HepG2 (cell line): Measurements from ENCODE around the gene RPL11. TPM values are rescaled to one million over a fixed set of nuclear protein-coding genes. Genes with fewer than 3 reads are reported as not detected.

ENCODE experiments used
- ATAC-seq: fragments of 200-7000 bp; cut with Tn5 transposase; 3 replicates; pipeline ENCODE4 v1.9.1; 2020; ENCODE audit warnings: mild to moderate bottlenecking, moderate library complexity
- BruUV-seq: library from RNA; stranded (reverse); fragments of 400-500 nt; replicated peaks from 2 replicates; lab custom pipeline; 2021; lab: Mats Ljungman, UMichigan
- CTCF ChIA-PET: fragments of 300-600 bp; formaldehyde crosslinking; extraction: SDS; loops from one replicate; lab custom pipeline; 2021; ENCODE audit warnings: low total read pairs, inconsistent platforms, low intra/inter-chr PET ratio; lab: Yijun Ruan, JAX
- POLR2A ChIA-PET: fragments of 350-600 bp; sonication (Branson Sonifier 250); formaldehyde crosslinking; loops from one replicate; lab custom pipeline; 2020; ENCODE audit warnings: antibody characterized with exemption, inconsistent platforms; lab: Yijun Ruan, JAX
- DNase-seq: peaks from one replicate; pipeline ENCODE4 v3.0.0-alpha.2; 2015; ENCODE audit warnings: low spot score
- FAIRE-seq: peaks from 3 replicates; lab custom pipeline; 2011; peaks lifted over from hg19 to GRCh38; lab: Jason Lieb, UNC
- H2AFZ ChIP-seq: one replicate; pipeline ENCODE4 v1.6.1; 2011; ENCODE audit warnings: low read length, inconsistent platforms
- H3K27ac ChIP-seq: fragments of 300-600 bp; 3 replicates; pipeline ENCODE4 v1.8.0; 2011; ENCODE audit warnings: mixed run types, mild to moderate bottlenecking, mixed read lengths, low read length, inconsistent platforms; ENCODE audit not compliant: insufficient read depth; ENCODE audit errors: extremely low read length
- H3K27me3 ChIP-seq, 2 experiments: fragments of 200-600 bp in 1 of 2; 2 replicates in 1 of 2; 3 replicates in 1 of 2; pipeline versions ENCODE4 v1.6.0 to v1.8.0; 2011; ENCODE audit warnings: low read length in 2 of 2, mild to moderate bottlenecking in 2 of 2, moderate library complexity in 2 of 2, inconsistent platforms in 1 of 2; ENCODE audit not compliant: insufficient read depth in 2 of 2, control insufficient read depth in 1 of 2
- H3K36me3 ChIP-seq, 2 experiments: fragments of 200-600 bp in 1 of 2; replicated peaks in 1 of 2; 2 replicates in 1 of 2; 3 replicates in 1 of 2; pipeline versions ENCODE4 v1.5.1 to v1.8.0; 2011; ENCODE audit warnings: low read length in 2 of 2, inconsistent platforms in 1 of 2; ENCODE audit not compliant: insufficient read depth in 2 of 2, control insufficient read depth in 1 of 2
- H3K4me1 ChIP-seq: 2 replicates; pipeline ENCODE4 v1.5.1; 2012; ENCODE audit warnings: low read length, inconsistent platforms; ENCODE audit not compliant: insufficient read depth
- H3K4me2 ChIP-seq: 2 replicates; pipeline ENCODE4 v1.6.0; 2011; ENCODE audit warnings: low read depth, low read length, inconsistent platforms
- H3K4me3 ChIP-seq, 3 experiments: fragments of 200-600 bp in 1 of 3; sonication (generic), shearing (Covaris generic) in 1 of 3; replicated peaks in 1 of 3; 2 replicates each; pipeline ENCODE4 v1.5.1; 2011 to 2016; ENCODE audit warnings: low read length in 3 of 3, inconsistent platforms in 2 of 3, low read depth in 2 of 3, mild to moderate bottlenecking in 2 of 3, control low read depth in 1 of 3, mixed read lengths in 1 of 3; ENCODE audit not compliant: insufficient read depth in 1 of 3
- H3K79me2 ChIP-seq: one replicate; pipeline ENCODE4 v1.6.1; 2011; ENCODE audit warnings: low read length, inconsistent platforms; ENCODE audit not compliant: insufficient read depth
- H3K9ac ChIP-seq: 2 replicates; pipeline ENCODE4 v1.6.0; 2011; ENCODE audit warnings: mild to moderate bottlenecking, low read depth, low read length, inconsistent platforms; ENCODE audit not compliant: insufficient read depth
- H3K9me3 ChIP-seq: 2 replicates; pipeline ENCODE4 v1.5.1; 2012; ENCODE audit warnings: mild to moderate bottlenecking, low read length
- H4K20me1 ChIP-seq: 2 replicates; pipeline ENCODE4 v1.6.0; 2011; ENCODE audit warnings: inconsistent platforms, mild to moderate bottlenecking, low read length, moderate library complexity; ENCODE audit not compliant: insufficient read depth
- DNMT3B ChIP-seq: conservative IDR thresholded peaks from 2 replicates; pipeline ENCODE4 v1.6.1; 2016; ENCODE audit warnings: missing biosample characterization, control low read depth
- DPF2 ChIP-seq: sonication (generic); formaldehyde crosslinking; IDR thresholded peaks from 2 replicates; pipeline ENCODE4 v1.4.0; 2020; ENCODE audit warnings: mild to moderate bottlenecking, low read depth, missing genetic modification reagents, borderline replicate concordance
- ERF ChIP-seq: IDR thresholded peaks from 2 replicates; pipeline ENCODE4 v1.6.1; 2018; ENCODE audit warnings: missing biosample characterization, missing genetic modification reagents
- HDAC6 ChIP-seq: fragments of 200-600 bp; sonication (generic); IDR thresholded peaks from 2 replicates; pipeline ENCODE4 v1.7.0; 2017; ENCODE audit warnings: mild to moderate bottlenecking, antibody characterized with exemption, low read length, low read depth
- IRX3 ChIP-seq: sonication (generic); formaldehyde crosslinking; IDR thresholded peaks from 2 replicates; pipeline ENCODE4 v1.8.1; 2023; ENCODE audit warnings: mild to moderate bottlenecking, low read depth, missing genetic modification reagents, borderline replicate concordance
- MATR3 ChIP-seq: sonication (generic); formaldehyde crosslinking; IDR thresholded peaks from 2 replicates; pipeline ENCODE4 v1.4.0; 2020; ENCODE audit warnings: missing genetic modification reagents
- MIER3 ChIP-seq: IDR thresholded peaks from 2 replicates; pipeline ENCODE4 v1.6.1; 2016; ENCODE audit warnings: missing compliant biosample characterization, borderline replicate concordance
- REPIN1 ChIP-seq: sonication (generic); formaldehyde crosslinking; IDR thresholded peaks from 2 replicates; pipeline ENCODE4 v1.8.0; 2022; ENCODE audit warnings: missing genetic modification reagents, low read depth, mild to moderate bottlenecking, borderline replicate concordance
- RXRA ChIP-seq: sonication (generic); formaldehyde crosslinking; IDR thresholded peaks from 2 replicates; pipeline ENCODE4 v1.5.1; 2020; ENCODE audit warnings: missing genetic modification reagents
- SOX5 ChIP-seq: IDR thresholded peaks from 2 replicates; pipeline ENCODE4 v1.6.1; 2016; ENCODE audit warnings: borderline replicate concordance
- TBP ChIP-seq: sonication (generic); formaldehyde crosslinking; IDR thresholded peaks from 2 replicates; pipeline ENCODE4 v1.5.0; 2020; ENCODE audit warnings: missing genetic modification reagents
- ZNF101 ChIP-seq: sonication (generic); formaldehyde crosslinking; IDR thresholded peaks from 2 replicates; pipeline ENCODE4 v1.4.0; 2020; ENCODE audit warnings: mild to moderate bottlenecking, low read depth, missing genetic modification reagents, borderline replicate concordance
- ZNF773 ChIP-seq: sonication (generic); formaldehyde crosslinking; IDR thresholded peaks from 2 replicates; pipeline ENCODE4 v1.4.0; 2020; ENCODE audit warnings: missing genetic modification reagents, borderline replicate concordance
- ZNF788 ChIP-seq: sonication (generic); formaldehyde crosslinking; IDR thresholded peaks from 2 replicates; pipeline ENCODE4 v1.5.0; 2020; ENCODE audit warnings: mild to moderate bottlenecking, missing genetic modification reagents, borderline replicate concordance
- WGBS: methylation state at CpG from one replicate; pipeline ENCODE4 v1.1.6; 2017; ENCODE audit warnings: low lambda C conversion rate; 5-methylcytosine and 5-hydroxymethylcytosine counted together
- in situ Hi-C: cut with HindIII; loops from 2 replicates; pipeline ENCODE4 v1.10.0; 2017; ENCODE audit warnings: low pct_unique_long_range_greater_than_20kb; ENCODE audit not compliant: extremely low pct_ligation_motif_present
- intact Hi-C: fragments of 100-400 bp; cut with micrococcal nuclease; formaldehyde crosslinking; loops from one replicate; pipeline ENCODE4 v1.10.0; 2022; ENCODE audit not compliant: unreplicated experiment
- polyA plus RNA-seq, 8 experiments: library from polyadenylated mRNA; depleted of rRNA in 3 of 8; stranded (reverse) in 7 of 8; unstranded in 1 of 8; fragments of >200 nt; fragmentation: Illumina TruSeq in 4 of 8; extraction: Trizol in 4 of 8; gene quantifications; 2 replicates each; pipeline versions ENCODE4 v1.2.1 to v1.2.3, GENCODE V29; 2011 to 2016; ENCODE audit warnings: low read depth in 4 of 8, missing spikeins in 1 of 8, mixed read lengths in 1 of 8; ENCODE audit not compliant: insufficient read depth in 1 of 8
- total RNA-seq, 5 experiments: library from RNA; depleted of rRNA; stranded (reverse); fragments of >200 nt; fragmentation: Illumina TruSeq; extraction: Trizol; gene quantifications; 2 replicates each; pipeline ENCODE4 v1.2.3, GENCODE V29; 2016; ENCODE audit warnings: low read depth in 1 of 5
- TF ChIP-seq, protein P1 (sequence below): sonication (generic); formaldehyde crosslinking; IDR thresholded peaks from 2 replicates; pipeline ENCODE4 v1.5.0; 2020; ENCODE audit warnings: mild to moderate bottlenecking, missing genetic modification reagents, borderline replicate concordance
- TF ChIP-seq, protein P2 (sequence below): sonication (generic); formaldehyde crosslinking; IDR thresholded peaks from 2 replicates; pipeline ENCODE4 v1.8.1; 2023; ENCODE audit warnings: mild to moderate bottlenecking, moderate library complexity, missing genetic modification reagents

RPL11 gene
- total and polyA plus RNA-seq, 2 of the 13 experiments (the other 11 are each of a cell fraction or from before 2014, with no cell fraction given) = 1,682 to 2,010 TPM

- TF ChIP-seq, protein P1, sequence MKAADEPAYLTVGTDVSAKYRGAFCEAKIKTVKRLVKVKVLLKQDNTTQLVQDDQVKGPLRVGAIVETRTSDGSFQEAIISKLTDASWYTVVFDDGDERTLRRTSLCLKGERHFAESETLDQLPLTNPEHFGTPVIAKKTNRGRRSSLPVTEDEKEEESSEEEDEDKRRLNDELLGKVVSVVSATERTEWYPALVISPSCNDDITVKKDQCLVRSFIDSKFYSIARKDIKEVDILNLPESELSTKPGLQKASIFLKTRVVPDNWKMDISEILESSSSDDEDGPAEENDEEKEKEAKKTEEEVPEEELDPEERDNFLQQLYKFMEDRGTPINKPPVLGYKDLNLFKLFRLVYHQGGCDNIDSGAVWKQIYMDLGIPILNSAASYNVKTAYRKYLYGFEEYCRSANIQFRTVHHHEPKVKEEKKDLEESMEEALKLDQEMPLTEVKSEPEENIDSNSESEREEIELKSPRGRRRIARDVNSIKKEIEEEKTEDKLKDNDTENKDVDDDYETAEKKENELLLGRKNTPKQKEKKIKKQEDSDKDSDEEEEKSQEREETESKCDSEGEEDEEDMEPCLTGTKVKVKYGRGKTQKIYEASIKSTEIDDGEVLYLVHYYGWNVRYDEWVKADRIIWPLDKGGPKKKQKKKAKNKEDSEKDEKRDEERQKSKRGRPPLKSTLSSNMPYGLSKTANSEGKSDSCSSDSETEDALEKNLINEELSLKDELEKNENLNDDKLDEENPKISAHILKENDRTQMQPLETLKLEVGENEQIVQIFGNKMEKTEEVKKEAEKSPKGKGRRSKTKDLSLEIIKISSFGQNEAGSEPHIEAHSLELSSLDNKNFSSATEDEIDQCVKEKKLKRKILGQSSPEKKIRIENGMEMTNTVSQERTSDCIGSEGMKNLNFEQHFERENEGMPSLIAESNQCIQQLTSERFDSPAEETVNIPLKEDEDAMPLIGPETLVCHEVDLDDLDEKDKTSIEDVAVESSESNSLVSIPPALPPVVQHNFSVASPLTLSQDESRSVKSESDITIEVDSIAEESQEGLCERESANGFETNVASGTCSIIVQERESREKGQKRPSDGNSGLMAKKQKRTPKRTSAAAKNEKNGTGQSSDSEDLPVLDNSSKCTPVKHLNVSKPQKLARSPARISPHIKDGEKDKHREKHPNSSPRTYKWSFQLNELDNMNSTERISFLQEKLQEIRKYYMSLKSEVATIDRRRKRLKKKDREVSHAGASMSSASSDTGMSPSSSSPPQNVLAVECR (CRISPR knock-in tag) = no peak
- TF ChIP-seq ZNF101 (CRISPR knock-in tag) = no peak
- no peak for TF ChIP-seq TBP (CRISPR knock-in tag)
- no peak for TF ChIP-seq ZNF773 (CRISPR knock-in tag)
- TF ChIP-seq ERF = no peak
- TF ChIP-seq DNMT3B (CRISPR knock-in tag) = no peak
- no peak for TF ChIP-seq SOX5 (CRISPR knock-in tag)
- TF ChIP-seq MATR3 (CRISPR knock-in tag) = no peak
Measured at GRCh38 chr1:23643736-23644554, 47.7 kb upstream of the RPL11 start (continued).

GRCh38 chr1:23644555-23644866 is 47.1 kb upstream of the RPL11 start:
- H3K79me2 ChIP-seq = no peaks in the 10 kb centered on the region
- no peak overlapping the region for H3K4me3 ChIP-seq
- intact Hi-C loops = no loop called here
- FAIRE-seq = no peak
- H3K36me3 ChIP-seq = no peaks in the 10 kb centered on the region
- H3K27ac ChIP-seq = no peak overlapping the region
- ATAC-seq = no peak
- H3K9me3 ChIP-seq = no peaks in the 10 kb centered on the region
- in situ Hi-C loops = no loop called here
- peaks cover 10 to 41% of the 10 kb centered on the region in 2 experiments; a peak in 3 of 5 replicates for H3K27me3 ChIP-seq
- H2AFZ ChIP-seq = no peak overlapping the region
- H3K4me2 ChIP-seq = no peak overlapping the region
- CTCF ChIA-PET = no interaction called here
- no TSS peak for BruUV-seq
- TF ChIP-seq RXRA (CRISPR knock-in tag) (no peak), ZNF788 (CRISPR knock-in tag) (no peak), IRX3 (CRISPR knock-in tag) (no peak), DPF2 (CRISPR knock-in tag) (no peak), REPIN1 (CRISPR knock-in tag) (no peak), MIER3 (CRISPR knock-in tag) (no peak), HDAC6 (no peak)
- TF ChIP-seq, protein P2, sequence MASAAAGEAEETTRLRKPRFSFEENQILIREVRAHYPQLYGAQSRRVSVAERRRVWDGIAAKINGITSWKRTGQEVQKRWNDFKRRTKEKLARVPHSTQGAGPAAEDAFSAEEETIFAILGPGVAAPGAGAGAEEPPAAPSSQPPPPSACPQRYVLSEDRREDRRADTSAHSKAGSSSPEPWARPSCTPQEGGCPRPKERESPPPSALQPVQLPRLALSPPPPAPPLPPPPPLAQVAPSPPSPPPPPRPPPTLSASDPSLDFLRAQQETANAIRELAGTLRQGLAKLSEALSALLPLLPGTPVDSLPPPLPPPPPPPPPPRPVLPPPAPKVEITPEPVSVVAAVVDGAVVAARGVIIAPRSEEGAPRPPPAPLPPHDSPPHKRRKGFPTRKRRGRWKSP = no peak
- TF ChIP-seq, all 625 proteins: peak for 0
- Histone ChIP-seq H3K4me1 (0 out of 2 replicates have a peak, but pooled peaks cover 7% of the 10 kb centered on the region), H4K20me1 (no peaks in the 10 kb centered on the region), H3K9ac (no peak overlapping the region)
- 28% methylated on average over 4 of the region's 5 CpGs for WGBS
- no peak for DNase-seq
- POLR2A ChIA-PET = no interaction called here
